ENCODE measurements around the gene SMPD3.

Gene SMPD3

GRCh38 chr16:68363658-68364521 lies 84.4 kb downstream of the SMPD3 start:
- TF ChIP-seq REST (IDR thresholded peaks at IDR 0.05; ENCODE audit: insufficient read depth in 1 of 2, low read depth in 2 of 2, low read length in 2 of 2) = no peak
- no peak for TF ChIP-seq SIN3A (IDR thresholded peaks at IDR 0.05; ENCODE audit: borderline replicate concordance, insufficient read depth, low read length)
- TF ChIP-seq POLR2AphosphoS5 (IDR thresholded peaks at IDR 0.05; ENCODE audit: low read depth, low read length) = no peak
- TF ChIP-seq FOXP2 (optimal IDR thresholded peaks at IDR 0.05; ENCODE audit: borderline replicate concordance, extremely low read depth, extremely low read length, insufficient read depth) = no peak
- TF ChIP-seq TAF1 (IDR thresholded peaks at IDR 0.05; ENCODE audit: borderline replicate concordance, insufficient read depth, low read length) = no peak

GRCh38 chr16:68362947-68363657 lies 85.2 kb downstream of the SMPD3 start:
- no peak for TF ChIP-seq SIN3A (IDR thresholded peaks at IDR 0.05; ENCODE audit: borderline replicate concordance, insufficient read depth, low read length)
- no peak for TF ChIP-seq FOXP2 (optimal IDR thresholded peaks at IDR 0.05; ENCODE audit: borderline replicate concordance, extremely low read depth, extremely low read length, insufficient read depth)

- TF ChIP-seq SIN3A (IDR thresholded peaks at IDR 0.05; ENCODE audit: borderline replicate concordance, insufficient read depth, low read length) (no peak), POLR2AphosphoS5 (IDR thresholded peaks at IDR 0.05; ENCODE audit: low read depth, low read length) (peak; percentile 34; the same call in 1 of the 2 replicates), REST (IDR thresholded peaks at IDR 0.05; ENCODE audit: insufficient read depth in 1 of 2, low read depth in 2 of 2, low read length in 2 of 2) (no peak), FOXP2 (optimal IDR thresholded peaks at IDR 0.05; ENCODE audit: borderline replicate concordance, extremely low read depth, extremely low read length, insufficient read depth) (no peak), TAF1 (IDR thresholded peaks at IDR 0.05; ENCODE audit: borderline replicate concordance, insufficient read depth, low read length) (no peak)
Measured at GRCh38 chr16:68362262-68362913, 85.9 kb downstream of the SMPD3 start.

GRCh38 chr16:68361485-68361884 lies 86.8 kb downstream of the SMPD3 start:
- TF ChIP-seq FOXP2 (optimal IDR thresholded peaks at IDR 0.05; ENCODE audit: borderline replicate concordance, extremely low read depth, extremely low read length, insufficient read depth) (no peak), POLR2AphosphoS5 (IDR thresholded peaks at IDR 0.05; ENCODE audit: low read depth, low read length) (no peak), TAF1 (IDR thresholded peaks at IDR 0.05; ENCODE audit: borderline replicate concordance, insufficient read depth, low read length) (no peak), SIN3A (IDR thresholded peaks at IDR 0.05; ENCODE audit: borderline replicate concordance, insufficient read depth, low read length) (no peak), REST (IDR thresholded peaks at IDR 0.05; ENCODE audit: insufficient read depth in 1 of 2, low read depth in 2 of 2, low read length in 2 of 2) (no peak)

GRCh38 chr16:68360956-68361355 lies 87.4 kb downstream of the SMPD3 start:
- TF ChIP-seq REST (IDR thresholded peaks at IDR 0.05; ENCODE audit: insufficient read depth in 1 of 2, low read depth in 2 of 2, low read length in 2 of 2) = no peak
